Stimulated activated CD8-positive, alpha-beta memory T cell treated with anti-CD3 and anti-CD28 coated beads, Interleukin-15, amount 100 ng/mL, for 1 hour (primary cell): ENCODE results near the gene CLK3.
"Not testable (repeated sequence)": the region's sequence is repeated elsewhere in the genome, so short reads cannot be mapped to it uniquely, and the experiment has no call there.

Experiments used
- DNase-seq: peaks from one replicate; pipeline ENCODE4 v3.0.0-alpha.2; 2020; ENCODE audit warnings: low read depth

CLK3 gene

GRCh38 chr15:74642348-74642733, 26.7 kb downstream of the CLK3 start:
- no peak for DNase-seq

GRCh38 chr15:74642734-74643664, 27.4 kb downstream of the CLK3 start:
- DNase-seq, result no peak

- DNase-seq, result no peak
These were observed 28.1 kb downstream of the CLK3 start for GRCh38 chr15:74643665-74644204.

- DNase-seq, result no peak
These were observed 30.8 kb downstream of the CLK3 start for GRCh38 chr15:74646480-74646879.

GRCh38 chr15:74648051-74648842, 32.6 kb downstream of the CLK3 start:
- no peak for DNase-seq

DNA sequence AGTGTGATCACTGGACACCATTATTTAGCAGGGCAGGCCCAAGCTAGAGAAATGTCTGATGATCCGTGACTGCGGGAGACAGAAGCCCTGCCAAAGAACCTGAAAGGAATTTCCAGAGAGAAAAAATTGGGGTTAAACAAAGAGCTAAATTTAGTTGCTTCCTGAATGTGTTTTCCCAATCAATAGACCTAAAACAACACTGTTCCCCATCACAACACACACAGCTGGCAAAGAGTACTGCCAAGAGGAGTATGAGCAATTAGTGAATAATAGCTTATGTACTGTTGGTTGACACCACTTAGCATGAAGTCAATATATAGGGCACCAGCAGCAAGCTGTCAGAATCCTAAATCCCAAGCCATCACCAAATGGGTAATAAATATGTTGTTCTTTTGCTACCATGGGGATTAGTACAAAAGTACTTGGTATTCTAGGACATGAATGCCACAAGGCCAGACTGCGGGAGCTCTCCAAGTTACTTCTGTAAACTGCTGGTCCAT, 35.7 kb downstream of the CLK3 start:
- DNase-seq, result no peak

GRCh38 chr15:74653426-74654102, 37.9 kb downstream of the CLK3 start:
- no peak for DNase-seq

DNA sequence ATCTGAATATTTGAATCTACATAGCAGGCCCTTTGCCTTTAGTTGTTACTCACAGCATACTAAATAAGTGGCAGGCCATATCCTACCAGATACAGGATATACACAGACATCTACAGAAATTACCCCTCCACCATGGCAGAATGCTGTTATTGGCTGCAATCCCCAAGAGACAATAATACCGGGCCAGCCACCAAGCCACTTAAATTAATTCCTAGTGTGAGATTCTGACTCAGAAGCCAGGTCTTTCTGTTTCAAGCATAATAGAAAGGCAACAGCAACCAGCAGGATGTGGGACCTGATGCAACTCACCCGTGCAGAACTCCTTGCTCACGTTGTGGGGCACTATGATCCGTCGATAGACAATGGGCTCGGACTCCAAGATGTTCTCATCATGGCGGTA, 39.8 kb downstream of the CLK3 start:
- no peak for DNase-seq

- DNase-seq, result no peak
These were observed 41.4 kb downstream of the CLK3 start for GRCh38 chr15:74656935-74657535.

DNA sequence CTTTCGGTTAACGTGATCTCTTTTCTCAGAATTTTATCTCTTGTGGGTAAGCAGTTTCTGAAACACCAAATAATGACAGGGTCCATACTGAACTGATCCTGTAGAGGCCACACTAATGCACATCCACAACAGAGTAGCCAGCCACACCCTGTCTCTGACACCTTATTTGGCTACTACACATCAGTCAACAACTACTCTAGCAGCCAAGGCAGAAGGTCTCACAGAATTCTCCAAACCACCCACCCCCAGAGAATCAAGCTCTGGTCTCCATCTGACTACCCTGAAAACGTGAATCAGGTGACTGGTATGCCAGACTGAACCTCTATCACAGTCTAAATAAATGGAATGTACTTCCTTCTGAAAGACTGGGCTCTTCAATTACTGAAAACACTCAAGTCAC, 42.2 kb downstream of the CLK3 start:
- no peak for DNase-seq

DNA sequence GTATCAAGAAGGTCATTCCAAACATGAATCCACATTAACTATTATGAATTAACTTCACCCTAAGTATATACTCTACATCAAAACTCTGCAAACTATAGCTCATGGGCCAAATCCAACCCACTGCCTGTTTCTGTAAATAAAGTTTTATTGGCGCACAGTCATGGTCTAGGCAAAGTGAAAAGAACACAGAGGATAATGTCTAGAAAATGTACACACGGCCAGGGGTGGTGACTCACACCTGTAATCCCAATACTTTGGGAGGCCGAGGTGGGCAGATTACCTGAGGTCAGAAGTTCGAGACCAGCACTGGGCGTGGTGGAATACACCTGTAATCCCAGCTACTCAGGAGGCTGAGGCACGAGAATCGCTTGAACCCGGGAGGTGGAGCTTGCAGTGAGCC, 45.6 kb downstream of the CLK3 start:
- not testable (repeated sequence) for DNase-seq

- no peak for DNase-seq
These were observed 46.6 kb downstream of the CLK3 start for GRCh38 chr15:74662064-74662860.

- no peak for DNase-seq
These were observed 47.8 kb downstream of the CLK3 start for GRCh38 chr15:74663303-74664027.

DNA sequence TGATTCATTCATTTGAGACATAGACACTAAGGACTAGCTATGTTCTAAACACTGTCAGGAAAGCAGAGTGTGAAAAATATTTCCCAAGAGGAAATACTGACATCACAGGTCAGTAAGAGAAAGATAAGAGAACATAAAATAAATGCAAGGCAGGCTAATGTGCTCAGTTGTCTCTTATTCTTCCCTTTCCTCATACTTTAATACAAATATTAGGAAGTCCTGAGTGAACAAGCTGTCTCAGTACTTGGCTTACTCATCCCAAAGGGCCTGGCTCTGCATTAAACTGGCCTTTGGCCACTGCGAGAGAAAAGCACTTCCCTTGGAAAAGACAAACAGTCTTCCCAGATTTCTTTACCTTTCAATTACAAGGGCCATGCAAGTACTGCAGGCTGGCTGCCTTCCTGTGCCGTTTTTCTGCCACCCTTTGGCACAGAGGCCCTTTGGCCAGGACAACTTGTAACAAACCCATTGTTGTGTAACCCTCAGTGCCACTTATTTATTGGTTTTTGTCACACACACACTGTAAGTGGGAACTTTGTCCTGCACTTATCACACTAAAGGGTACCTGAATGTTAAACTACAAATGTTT, 48.5 kb downstream of the CLK3 start:
- no peak for DNase-seq

- no peak for DNase-seq
These were observed 49.0 kb downstream of the CLK3 start for GRCh38 chr15:74664670-74665069.

- DNase-seq, result no peak
These were observed 52.3 kb downstream of the CLK3 start for GRCh38 chr15:74667975-74668374.

GRCh38 chr15:74669627-74670026, 54.0 kb downstream of the CLK3 start:
- no peak for DNase-seq

- DNase-seq, result no peak
These were observed 58.5 kb downstream of the CLK3 start for GRCh38 chr15:74674161-74674560.

DNA sequence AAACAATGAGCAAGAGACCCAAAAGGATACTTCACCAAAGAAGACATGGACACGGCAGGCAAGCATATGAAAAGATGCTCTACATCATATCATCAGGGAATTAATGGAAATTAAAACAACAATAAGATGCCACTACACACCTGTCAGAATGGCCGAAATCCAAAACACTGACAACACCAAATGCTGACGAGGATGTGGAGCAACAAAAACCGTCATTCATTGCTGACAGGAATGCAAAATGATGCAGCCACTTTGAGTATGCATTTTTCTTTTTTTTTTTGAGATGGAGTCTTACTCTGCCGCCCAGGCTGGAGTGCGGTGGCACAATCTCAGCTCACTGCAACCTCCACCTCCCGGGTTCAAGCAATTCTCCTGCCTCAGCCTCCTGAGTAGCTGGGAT, 61.2 kb downstream of the CLK3 start:
- no peak for DNase-seq
